ENCODE results near the gene SYT14. TPM values are rescaled to one million over a fixed set of nuclear protein-coding genes. Genes with fewer than 3 reads are reported as not detected.

Gene SYT14
- total and polyA plus RNA-seq, 2 of the 4 experiments (the other 2 are of a cell fraction), result 0.14 to 1.3 TPM

GRCh38 chr1:210098356-210098755 lies 160.3 kb downstream of the SYT14 start:
- no peak overlapping the region for H3K14ac ChIP-seq (replicated peaks; ENCODE audit: low read depth, low read length)
- H4K20me1 ChIP-seq (ENCODE audit: insufficient read depth, low read length), result no peaks in the 10 kb centered on the region
- no peaks in the 10 kb centered on the region for H3K79me1 ChIP-seq (ENCODE audit: low read depth in 1 of 2, low read length in 2 of 2)
- dilution Hi-C loops (cut with HindIII; ENCODE audit: low sequenced_read_pairs, unreplicated experiment), result no loop called here
- H3K36me3 ChIP-seq (ENCODE audit: control insufficient read depth, insufficient read depth, low read length), result no peaks in the 10 kb centered on the region
- no peaks in the 10 kb centered on the region for H3K9me3 ChIP-seq (ENCODE audit: control insufficient read depth, insufficient read depth, low read length)
- no TSS peak for BruUV-seq (replicated peaks)
- ATAC-seq (ENCODE audit: low read depth) (no peak), DNase-seq (no peak)
- intact Hi-C loops (cut with micrococcal nuclease), result no loop called here
- WGBS, 2 experiments (ENCODE audit: extremely low coverage in 2 of 2, insufficient read length in 1 of 2), result no CpG with 5 or more reads among the region's 3 CpGs
- H4K8ac ChIP-seq (ENCODE audit: low read depth in 2 of 2, low read length in 2 of 2), result no peak overlapping the region
- H3K9me1 ChIP-seq (ENCODE audit: insufficient read depth, low read length), result no peaks in the 10 kb centered on the region
- H2AK5ac ChIP-seq (ENCODE audit: low read depth, low read length), result no peak overlapping the region
- H3K4me2 ChIP-seq (ENCODE audit: low read depth, low read length), result no peak overlapping the region
- ChIA-PET CTCF (interaction anchor here (0.6 kb wide), 2 partner anchors 15 to 27 kb away, joined by 3 to 8 read pairs; no protein-coding TSS in a partner anchor), POLR2A (ENCODE audit: unreplicated experiment) (no interaction called here)
- no peak overlapping the region for H2BK20ac ChIP-seq (ENCODE audit: low read depth, low read length)
- no peak overlapping the region for H3K4me3 ChIP-seq (ENCODE audit: insufficient read depth, low read depth, low read length)
- no peak overlapping the region for H3K23ac ChIP-seq (ENCODE audit: low read depth, low read length)
- H3K4ac ChIP-seq (ENCODE audit: low read depth, low read length), result no peak overlapping the region
- no peak overlapping the region for H4K91ac ChIP-seq (ENCODE audit: insufficient read depth, low read depth, low read length)
- H2AK9ac ChIP-seq (replicated peaks; ENCODE audit: low read depth, low read length, poor library complexity), result no peak overlapping the region
- in situ Hi-C loops (cut with MboI; ENCODE audit: low sequenced_read_pairs), result no loop called here
- no peak overlapping the region for H2BK15ac ChIP-seq (ENCODE audit: low read depth, low read length)
- no peaks in the 10 kb centered on the region for H3K4me1 ChIP-seq (ENCODE audit: control insufficient read depth, insufficient read depth, low read length)
- no peak overlapping the region for H2BK120ac ChIP-seq (ENCODE audit: low read depth, low read length)
- TF ChIP-seq NFE2L2 (IDR thresholded peaks at IDR 0.05; ENCODE audit: low read depth, low read length), result no peak
- no peak for TF ChIP-seq RAD21 (IDR thresholded peaks at IDR 0.05; ENCODE audit: low read length)
- TF ChIP-seq BHLHE40 (IDR thresholded peaks at IDR 0.05; ENCODE audit: low read depth, low read length), result no peak
- no peak for TF ChIP-seq ELK1 (IDR thresholded peaks at IDR 0.05; ENCODE audit: borderline replicate concordance, low read depth, low read length)
- no peak for TF ChIP-seq CEBPB (IDR thresholded peaks at IDR 0.05; ENCODE audit: low read depth, low read length)
- TF ChIP-seq MAZ (IDR thresholded peaks at IDR 0.05; ENCODE audit: borderline replicate concordance, low read depth, low read length), result no peak
- TF ChIP-seq USF2 (IDR thresholded peaks at IDR 0.05; ENCODE audit: low read depth, low read length), result no peak
- no peak for TF ChIP-seq RFX5 (IDR thresholded peaks at IDR 0.05; ENCODE audit: low read depth, low read length)
- no peak for TF ChIP-seq FOS (IDR thresholded peaks at IDR 0.05; ENCODE audit: low read depth, low read length)
- no peak for TF ChIP-seq MXI1 (IDR thresholded peaks at IDR 0.05; ENCODE audit: borderline replicate concordance, low read depth, low read length)
- TF ChIP-seq CHD1 (IDR thresholded peaks at IDR 0.05; ENCODE audit: low read depth, low read length), result no peak
- no peaks in the 10 kb centered on the region for H3K27me3 ChIP-seq (ENCODE audit: control insufficient read depth, insufficient read depth, low read length)
- H3K18ac ChIP-seq (ENCODE audit: low read depth, low read length), result no peak overlapping the region
- no peak overlapping the region for H3K9ac ChIP-seq (ENCODE audit: low read depth, low read length)
- H2BK5ac ChIP-seq (ENCODE audit: low read depth, low read length, poor library complexity, severe bottlenecking), result no peak overlapping the region
- H3K27ac ChIP-seq (ENCODE audit: insufficient read depth, low read length), result no peak overlapping the region
- H4K5ac ChIP-seq (ENCODE audit: low read depth, low read length), result no peak overlapping the region
- no peak overlapping the region for H2AFZ ChIP-seq (replicated peaks; ENCODE audit: low read length, poor library complexity)
- no peak overlapping the region for H3K56ac ChIP-seq (ENCODE audit: extremely low read depth, insufficient read depth, low read length)
